ENCODE data around the gene GPR161. TPM values are rescaled to one million over a fixed set of nuclear protein-coding genes. Genes with fewer than 3 reads are reported as not detected.

The GPR161 gene
- total RNA-seq, 1 donor from 2014 or later: 0.04 TPM

- no peaks in the 10 kb centered on the region for H3K4me1 Mint-ChIP-seq
- DNase-seq (no peak), ATAC-seq (ENCODE audit: low read depth) (no peak)
- peaks cover under 1% of the 10 kb centered on the region for H3K9me3 Mint-ChIP-seq
- intact Hi-C loops (cut with micrococcal nuclease): no loop called here
- CTCF ChIA-PET: no interaction called here
- H3K27me3 Mint-ChIP-seq: peaks cover 20% of the 10 kb centered on the region
- POLR2A ChIA-PET: no interaction called here
- H3K36me3 Mint-ChIP-seq (ENCODE audit: low read depth): no peaks in the 10 kb centered on the region
- no peak overlapping the region for H3K4me3 Mint-ChIP-seq
- TF ChIP-seq CTCF (IDR thresholded peaks at IDR 0.05): no peak
- no peak overlapping the region for H3K27ac Mint-ChIP-seq
Observed at GRCh38 chr1:168125051-168125450, 11.7 kb downstream of the GPR161 start.

GRCh38 chr1:168121401-168122011 is 15.2 kb downstream of the GPR161 start:
- no peak for DNase-seq
- no peaks in the 10 kb centered on the region for H3K4me1 Mint-ChIP-seq
- peaks cover 7% of the 10 kb centered on the region for H3K27me3 Mint-ChIP-seq
- ChIA-PET CTCF (no interaction called here), POLR2A (no interaction called here)
- ATAC-seq (ENCODE audit: low read depth): no peak
- intact Hi-C loops (cut with micrococcal nuclease): no loop called here
- no peak overlapping the region for H3K27ac Mint-ChIP-seq
- no peak for TF ChIP-seq CTCF (IDR thresholded peaks at IDR 0.05)
- no peak overlapping the region for H3K4me3 Mint-ChIP-seq
- no peaks in the 10 kb centered on the region for H3K36me3 Mint-ChIP-seq (ENCODE audit: low read depth)
- H3K9me3 Mint-ChIP-seq: peaks cover 3% of the 10 kb centered on the region

- DNase-seq (no peak), ATAC-seq (ENCODE audit: low read depth) (no peak)
- intact Hi-C loops (cut with micrococcal nuclease): no loop called here
- no peak overlapping the region for H3K4me3 Mint-ChIP-seq
- no peaks in the 10 kb centered on the region for H3K4me1 Mint-ChIP-seq
- peaks cover 10% of the 10 kb centered on the region for H3K27me3 Mint-ChIP-seq
- no peak overlapping the region for H3K27ac Mint-ChIP-seq
- CTCF ChIA-PET: no interaction called here
- H3K36me3 Mint-ChIP-seq (ENCODE audit: low read depth): no peaks in the 10 kb centered on the region
- peaks cover 3% of the 10 kb centered on the region for H3K9me3 Mint-ChIP-seq
- POLR2A ChIA-PET: no interaction called here
- no peak for TF ChIP-seq CTCF (IDR thresholded peaks at IDR 0.05)
Observed at GRCh38 chr1:168119750-168120149, 17.0 kb downstream of the GPR161 start.

GRCh38 chr1:168116327-168116799 is 20.4 kb downstream of the GPR161 start:
- no peak overlapping the region for H3K4me3 Mint-ChIP-seq
- no peak overlapping the region for H3K27ac Mint-ChIP-seq
- POLR2A ChIA-PET: interaction anchor here (0.5 to 0.6 kb wide), 2 partner anchors 67 to 400 kb away, joined by 3 to 5 read pairs; no protein-coding TSS in a partner anchor
- no peak for TF ChIP-seq CTCF (IDR thresholded peaks at IDR 0.05)
- H3K4me1 Mint-ChIP-seq: no peaks in the 10 kb centered on the region
- CTCF ChIA-PET: no interaction called here
- H3K9me3 Mint-ChIP-seq: peaks cover 3% of the 10 kb centered on the region
- H3K27me3 Mint-ChIP-seq: peaks cover 3% of the 10 kb centered on the region
- no peaks in the 10 kb centered on the region for H3K36me3 Mint-ChIP-seq (ENCODE audit: low read depth)
- ATAC-seq (ENCODE audit: low read depth): no peak
- intact Hi-C loops (cut with micrococcal nuclease): no loop called here
- no peak for DNase-seq

GRCh38 chr1:168114845-168115244 is 21.9 kb downstream of the GPR161 start:
- intact Hi-C loops (cut with micrococcal nuclease): no loop called here
- no peaks in the 10 kb centered on the region for H3K36me3 Mint-ChIP-seq (ENCODE audit: low read depth)

More at GRCh38 chr1:168114845-168115244, 21.9 kb downstream of the GPR161 start:
- TF ChIP-seq CTCF (IDR thresholded peaks at IDR 0.05): no peak
- no peak overlapping the region for H3K4me3 Mint-ChIP-seq
- POLR2A ChIA-PET: interaction anchor here (0.6 kb wide), 1 partner anchor 50 kb away, joined by 6 read pairs; no protein-coding TSS in a partner anchor
- peaks cover 3% of the 10 kb centered on the region for H3K27me3 Mint-ChIP-seq
- CTCF ChIA-PET: no interaction called here
- H3K4me1 Mint-ChIP-seq: no peaks in the 10 kb centered on the region
- no peak for DNase-seq
- no peak for ATAC-seq (ENCODE audit: low read depth)
- H3K27ac Mint-ChIP-seq: no peak overlapping the region
- peaks cover 1% of the 10 kb centered on the region for H3K9me3 Mint-ChIP-seq
